HG03097 (cell line): ENCODE results near the gene PPP1R9A.
"Not testable (repeated sequence)": the region's sequence is repeated elsewhere in the genome, so short reads cannot be mapped to it uniquely, and the experiment has no call there.

ENCODE experiments used
- ATAC-seq: cut with Tn5 transposase; IDR thresholded peaks from one replicate; pipeline ENCODE4 v1.9.1; 2021; ENCODE audit not compliant: unreplicated experiment, low FRiP score

The PPP1R9A gene

DNA sequence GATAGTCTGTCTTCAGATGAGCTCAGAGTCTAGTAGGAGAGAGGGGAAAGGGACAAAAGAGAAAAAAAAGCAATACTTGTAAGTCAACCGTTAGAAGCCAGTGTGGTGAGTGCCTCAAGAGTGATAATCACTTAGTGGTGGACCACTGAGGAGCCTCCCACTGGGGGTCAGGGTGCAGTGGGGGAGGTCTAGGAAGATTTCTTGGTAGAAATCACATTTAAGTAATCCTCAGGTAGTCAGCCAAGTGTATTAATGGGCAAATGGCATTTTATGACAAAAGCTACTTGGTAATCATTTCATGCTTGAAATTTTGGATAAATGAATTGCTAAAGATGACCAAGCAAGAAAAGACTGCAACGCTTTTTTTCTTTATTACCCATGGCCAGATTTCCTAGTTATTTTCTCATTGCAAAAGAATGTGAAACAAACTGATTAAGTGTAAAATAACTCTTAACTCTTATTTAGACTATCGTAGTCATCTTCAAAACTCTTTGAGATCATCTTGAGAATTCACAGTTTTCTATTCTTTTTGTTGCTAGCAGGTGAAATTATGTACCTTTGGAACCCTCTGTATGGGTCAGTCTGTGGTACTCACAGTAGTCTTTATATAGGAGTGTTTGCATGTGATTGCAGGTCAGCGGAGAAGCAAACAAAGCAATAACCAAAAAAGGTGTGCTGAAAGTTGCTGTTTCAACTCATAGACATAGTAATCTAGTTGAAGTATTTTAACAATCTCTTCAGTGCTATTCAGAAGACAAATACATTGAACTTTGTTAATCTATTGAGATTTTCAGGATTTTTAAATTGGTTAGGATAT lies 63.9 kb downstream of the PPP1R9A start:
- ATAC-seq = no peak

DNA sequence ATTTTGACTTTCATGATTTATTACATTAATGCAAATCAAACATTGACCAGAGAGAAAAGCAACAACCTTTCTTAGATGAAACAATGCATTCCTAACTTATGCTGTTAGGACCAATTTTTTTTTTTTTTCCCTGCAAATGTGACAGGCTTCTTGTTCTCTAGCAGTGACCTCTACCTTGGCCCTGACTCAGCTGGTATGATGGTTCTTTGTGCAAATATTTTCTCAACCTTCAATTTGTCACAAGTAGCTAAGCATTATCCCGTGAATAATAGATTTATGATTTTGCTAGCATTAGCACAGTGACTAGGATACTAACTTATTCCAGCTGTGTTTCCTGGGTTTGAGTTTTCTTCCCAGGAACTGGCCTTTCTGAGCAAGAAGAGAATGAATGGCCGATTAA lies 64.9 kb downstream of the PPP1R9A start:
- ATAC-seq = no peak

DNA sequence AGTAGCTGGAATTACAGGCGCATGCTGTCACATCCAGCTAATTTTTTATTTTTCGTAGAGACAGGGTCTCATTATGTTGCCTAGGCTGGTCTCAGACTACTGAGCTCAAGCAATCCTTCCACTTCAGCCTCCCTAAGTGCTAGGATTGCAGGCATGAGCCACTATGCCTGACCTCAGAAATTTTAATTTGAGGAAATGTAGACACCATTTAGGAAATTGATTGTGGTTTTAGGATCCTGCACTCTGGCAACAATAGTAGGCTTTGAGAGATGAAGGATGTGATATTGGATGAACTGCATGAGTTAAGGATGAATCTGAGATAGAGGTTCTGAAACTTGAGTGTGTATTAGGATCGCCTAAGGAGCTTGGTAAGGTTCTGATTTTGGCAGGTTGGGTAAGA lies 66.5 kb downstream of the PPP1R9A start:
- no peak for ATAC-seq

DNA sequence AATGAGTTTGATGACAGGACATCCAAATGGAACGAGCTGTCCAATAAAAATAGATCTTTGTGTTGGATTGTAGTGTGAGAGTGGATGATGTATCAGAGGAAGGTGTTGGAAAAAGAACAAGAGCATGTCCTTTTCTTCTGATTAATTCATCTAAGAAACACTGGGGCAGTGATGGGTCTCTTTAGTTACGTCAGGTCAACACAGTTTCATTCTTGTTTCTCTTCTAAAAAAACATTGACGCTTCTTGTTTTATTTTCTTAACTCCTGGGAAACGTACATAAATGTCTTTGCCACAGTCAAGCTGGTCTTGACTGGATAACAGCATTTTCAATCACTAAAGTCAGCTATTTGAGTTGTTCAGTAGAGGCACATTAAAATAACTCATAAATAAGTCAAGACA lies 67.0 kb downstream of the PPP1R9A start:
- no peak for ATAC-seq

DNA sequence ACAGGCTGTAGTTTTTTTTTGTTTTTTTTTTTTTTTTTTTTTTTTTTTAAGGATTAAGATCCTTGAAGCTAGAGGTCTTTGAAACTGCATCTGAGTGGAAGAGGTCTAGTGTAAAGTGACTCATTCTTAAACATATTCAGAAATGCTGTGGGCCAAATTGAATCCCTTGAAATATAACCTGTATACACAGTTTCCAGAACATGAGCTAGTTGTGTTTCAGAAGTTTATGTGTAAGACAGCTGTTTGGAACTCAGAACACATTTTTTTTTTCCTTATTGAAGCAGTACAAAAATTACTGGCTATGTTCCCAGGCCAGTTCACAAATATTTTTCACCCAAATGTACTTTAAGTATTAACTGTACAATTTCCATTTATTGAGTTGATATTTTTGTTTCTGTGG lies 67.9 kb downstream of the PPP1R9A start:
- ATAC-seq = no peak

DNA sequence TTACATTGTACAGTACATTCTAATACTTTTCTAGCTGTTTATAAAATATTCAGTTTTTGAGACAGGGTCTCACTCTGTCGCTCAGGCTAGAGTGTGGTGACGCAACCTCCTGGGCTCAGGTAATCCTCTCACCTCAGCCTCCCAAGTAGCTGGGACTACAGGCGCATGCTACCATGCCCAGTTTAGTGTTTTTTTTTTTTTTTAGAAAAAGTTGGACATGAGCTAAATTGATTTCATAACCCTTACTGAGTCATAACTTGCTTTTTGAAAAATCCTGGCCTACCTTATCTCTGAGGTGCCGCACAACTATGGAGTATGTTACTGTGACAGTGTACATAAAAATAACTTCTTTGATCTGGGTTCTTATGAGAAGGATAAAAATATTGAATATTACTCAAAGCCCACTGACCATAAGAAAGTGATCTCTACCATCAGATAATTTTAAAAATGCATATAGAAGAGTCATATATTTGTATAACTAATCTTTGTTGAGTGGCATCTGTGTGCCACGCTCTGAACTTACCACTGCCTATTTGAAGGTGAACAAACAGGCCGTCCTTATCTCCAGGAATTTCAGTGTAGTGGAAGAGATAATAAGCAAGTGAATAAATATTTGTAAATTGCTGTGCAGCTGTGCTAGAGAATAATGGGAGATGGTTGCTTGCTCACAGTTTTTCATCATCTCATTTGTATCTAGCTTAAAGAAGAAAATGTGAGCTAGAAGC lies 73.2 kb downstream of the PPP1R9A start:
- no peak for ATAC-seq

DNA sequence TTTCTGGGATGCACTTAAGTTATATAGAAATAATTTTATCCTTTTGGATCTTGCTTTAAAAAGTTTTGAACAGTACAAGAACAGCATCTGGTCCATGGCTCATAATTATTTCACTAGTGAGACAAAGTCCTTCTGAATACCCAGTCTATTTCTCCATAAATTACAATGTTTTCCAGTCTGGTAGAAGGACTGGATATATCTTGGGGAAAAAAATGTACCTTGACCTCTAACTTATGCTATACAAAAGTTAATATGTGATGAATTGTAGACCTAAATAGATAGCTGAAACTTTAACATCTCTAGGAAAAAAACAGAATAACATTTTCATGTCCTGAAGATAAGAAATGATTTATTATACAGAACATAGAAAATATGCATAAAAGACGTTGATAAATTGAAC lies 88.5 kb downstream of the PPP1R9A start:
- no peak for ATAC-seq

DNA sequence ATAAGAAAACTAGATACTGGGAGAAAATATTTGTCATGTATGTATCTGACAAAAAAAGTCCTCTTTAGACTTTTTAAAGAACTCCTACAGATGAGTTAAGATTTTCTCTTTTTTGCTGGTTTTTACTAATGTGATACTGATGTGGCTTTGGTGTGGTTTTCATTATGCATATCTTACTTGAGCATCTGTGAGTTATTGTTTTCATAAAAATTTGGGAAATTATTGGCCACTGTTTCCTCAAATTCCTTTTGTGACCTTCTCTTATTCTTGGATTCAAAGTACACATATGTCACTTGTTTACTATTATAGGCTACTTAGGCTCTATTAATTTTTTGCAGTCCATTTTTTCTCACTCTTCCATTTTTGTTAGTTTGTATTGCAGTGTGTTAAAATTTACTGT lies 89.0 kb downstream of the PPP1R9A start:
- ATAC-seq = no peak

DNA sequence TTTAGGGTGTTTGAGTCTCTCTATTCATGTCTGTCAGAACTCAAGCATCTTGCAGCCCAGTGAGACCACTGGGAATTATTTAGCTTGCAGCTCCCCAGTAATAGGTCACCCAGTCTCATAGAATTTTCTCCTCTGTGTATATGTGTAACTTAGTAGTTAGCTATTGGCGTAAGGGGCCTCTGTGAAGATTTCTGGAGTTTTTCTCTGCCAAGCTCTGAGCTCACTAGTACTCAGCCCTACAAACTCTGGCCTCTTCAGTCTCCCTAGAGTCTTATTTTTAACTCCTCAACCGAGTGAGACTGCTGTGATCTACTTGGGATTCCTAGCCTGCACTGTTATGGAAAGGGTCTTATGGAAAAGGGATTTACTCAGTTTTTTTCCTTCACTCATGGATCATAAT lies 90.2 kb downstream of the PPP1R9A start:
- no peak for ATAC-seq

DNA sequence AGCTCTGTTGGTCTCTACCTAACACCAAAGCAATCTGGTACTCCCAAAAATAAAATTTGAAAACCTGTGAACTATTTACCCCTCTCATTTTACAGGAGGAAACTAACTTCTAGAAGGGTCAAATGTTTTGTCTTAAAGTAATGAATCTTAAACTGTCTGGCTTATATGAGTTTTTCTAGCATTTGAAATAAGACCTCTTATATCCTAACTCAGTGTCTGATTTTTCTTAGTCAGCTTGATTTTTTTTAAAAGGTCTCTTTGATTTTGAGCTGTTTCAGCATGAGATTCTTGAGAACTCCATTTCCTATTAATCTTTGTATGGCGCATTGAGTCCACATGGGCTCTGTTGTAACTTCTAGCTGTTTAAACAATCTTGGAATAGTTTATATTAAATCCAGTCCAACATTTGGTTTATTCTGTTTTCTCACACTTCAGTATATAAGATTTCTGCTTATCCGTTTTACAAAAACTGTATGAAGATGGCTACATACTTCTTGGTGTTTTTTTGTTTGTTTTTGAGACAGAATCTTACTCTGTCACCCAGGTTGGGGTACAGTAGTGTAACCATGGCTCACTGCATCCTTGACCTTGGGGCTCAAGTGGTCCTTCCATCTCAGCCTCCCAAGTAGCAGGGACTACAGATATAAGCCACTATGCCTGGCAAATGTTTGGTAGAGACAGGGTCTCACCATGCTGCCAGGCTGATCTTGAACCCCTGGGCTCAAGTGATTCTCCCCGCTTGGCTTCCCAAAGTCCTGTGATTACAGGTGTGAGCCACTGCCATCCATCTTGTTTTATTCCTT lies 91.1 kb downstream of the PPP1R9A start:
- no peak for ATAC-seq

DNA sequence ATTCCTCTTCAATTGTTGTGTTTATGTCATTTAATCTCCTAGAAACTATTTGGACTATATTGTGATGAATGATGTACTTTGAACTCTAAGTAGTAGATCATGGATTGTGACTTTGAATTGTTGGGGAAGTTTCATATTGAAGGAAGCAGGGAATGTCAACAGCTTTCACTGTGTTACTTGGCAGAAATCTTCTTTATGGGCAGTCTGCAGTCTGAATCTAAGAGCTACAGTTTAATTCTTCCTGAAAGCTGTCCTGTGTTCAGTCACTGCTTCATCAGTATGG lies 91.6 kb downstream of the PPP1R9A start:
- no peak for ATAC-seq

DNA sequence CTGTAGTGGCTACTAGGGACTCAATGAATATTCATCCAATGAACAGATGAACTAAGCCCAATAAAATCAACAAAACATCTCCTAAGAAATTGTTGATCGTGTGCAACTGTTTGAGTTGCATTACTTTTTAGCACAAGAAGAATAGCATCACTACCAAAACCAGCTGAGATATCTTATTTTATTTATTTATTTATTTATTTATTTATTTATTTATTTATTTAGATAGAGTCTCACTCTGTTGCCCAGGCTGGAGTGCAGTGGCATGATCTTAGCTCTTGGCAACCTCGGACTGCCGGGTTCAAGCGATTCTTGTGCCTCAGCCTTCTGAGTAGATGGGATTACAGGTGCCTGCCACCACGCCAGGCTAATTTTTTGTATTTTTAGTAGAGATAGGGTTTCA lies 92.2 kb downstream of the PPP1R9A start:
- not testable (repeated sequence) for ATAC-seq

DNA sequence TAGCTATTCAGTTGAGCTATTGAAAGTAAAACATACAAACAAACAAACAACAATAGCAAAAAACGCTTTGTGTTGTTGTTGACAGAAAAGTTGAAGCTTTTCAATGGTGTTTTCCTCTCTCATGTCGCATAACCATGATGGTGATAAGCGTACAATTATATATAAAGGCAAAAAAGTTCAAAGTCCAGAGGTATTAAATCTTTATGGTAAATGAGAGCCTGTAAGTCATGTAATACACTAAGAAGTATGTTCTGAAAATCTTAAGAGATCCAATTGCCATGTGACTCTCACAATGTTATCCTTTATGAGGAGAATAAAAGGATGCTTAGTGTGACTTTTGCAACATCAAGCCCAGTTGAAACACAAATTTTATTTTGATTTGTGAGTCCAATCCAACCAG lies 93.9 kb downstream of the PPP1R9A start:
- no peak for ATAC-seq

DNA sequence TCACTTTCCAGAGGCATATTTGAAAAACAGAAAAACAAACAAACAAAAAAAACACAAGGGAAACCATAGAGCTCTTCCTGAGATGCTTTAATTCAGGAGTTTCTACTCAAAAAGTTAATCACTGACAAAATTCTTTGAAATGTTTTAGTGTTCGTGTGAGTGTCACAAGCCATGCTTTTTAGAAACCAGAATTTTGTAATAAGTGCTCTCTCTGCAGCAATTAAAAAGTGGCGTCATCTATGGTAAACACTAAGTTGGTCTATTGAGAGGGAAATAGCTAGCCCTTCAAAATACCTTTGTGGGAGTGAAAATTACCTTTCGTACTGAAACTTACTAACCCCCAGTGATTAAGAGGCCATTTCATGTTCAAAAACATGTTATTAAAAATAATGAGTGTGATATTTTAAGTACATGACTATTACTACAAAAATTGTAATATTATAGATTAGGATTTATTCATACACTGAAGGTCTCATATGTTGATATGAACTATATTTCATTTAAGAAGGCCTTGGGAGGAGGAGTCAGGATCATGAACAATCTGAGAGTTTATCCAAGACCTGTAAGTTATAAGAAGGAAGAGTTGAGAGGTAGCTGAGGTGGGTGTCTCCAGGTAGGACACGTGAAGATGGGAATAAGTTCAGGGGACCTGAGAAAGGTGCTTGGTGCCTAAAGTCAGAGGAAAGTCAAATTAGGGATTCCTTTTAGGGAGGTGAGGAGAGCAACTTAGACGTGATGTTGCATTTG lies 94.6 kb downstream of the PPP1R9A start:
- ATAC-seq = no peak

DNA sequence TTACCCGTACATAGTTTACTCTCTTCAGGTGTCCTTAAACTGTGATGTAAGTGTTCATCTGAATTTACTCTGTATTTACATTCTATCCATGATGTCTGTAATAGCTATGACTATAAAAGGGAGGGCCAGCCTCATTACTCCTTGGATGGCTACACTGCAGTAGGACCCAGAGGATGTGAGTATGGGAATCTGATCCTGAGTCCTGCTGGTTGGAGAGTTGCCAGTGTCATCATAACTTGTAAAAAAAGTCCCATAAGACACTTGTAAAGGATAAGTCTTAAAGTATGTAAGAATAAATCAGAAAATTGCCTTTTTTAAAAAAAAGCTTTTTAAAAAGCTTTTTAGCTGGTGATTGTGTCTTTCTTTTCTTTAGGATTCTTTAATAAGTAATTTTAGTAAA lies 95.4 kb downstream of the PPP1R9A start:
- no peak for ATAC-seq

DNA sequence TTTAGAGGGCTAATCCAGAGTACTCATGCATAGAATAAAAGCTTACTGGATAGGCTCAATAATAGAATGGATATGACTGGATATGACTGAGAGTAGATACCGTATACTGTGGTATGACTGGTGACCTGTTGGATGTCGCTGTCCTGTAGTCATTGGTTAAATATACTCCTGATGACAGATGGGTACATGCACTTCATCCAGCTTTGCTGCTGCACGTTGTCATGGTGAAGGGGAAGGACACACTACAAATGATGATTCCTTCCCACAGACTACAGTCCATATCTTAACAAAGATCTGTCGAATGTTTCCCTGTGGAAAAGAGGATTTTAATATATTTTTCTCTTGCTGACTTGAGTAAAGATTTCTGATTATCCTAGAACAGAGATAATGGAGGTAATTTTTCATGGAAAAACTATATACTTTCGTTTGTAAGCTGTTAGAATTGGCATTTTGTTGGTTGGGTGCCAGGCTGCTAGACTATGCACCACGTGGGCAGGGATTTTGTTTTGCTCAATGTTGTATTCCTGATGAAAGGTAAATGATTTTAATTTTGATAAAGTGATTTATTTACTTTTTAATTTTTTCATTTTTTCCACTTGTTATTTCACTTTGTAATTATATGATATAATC lies 97.3 kb downstream of the PPP1R9A start:
- no peak for ATAC-seq

DNA sequence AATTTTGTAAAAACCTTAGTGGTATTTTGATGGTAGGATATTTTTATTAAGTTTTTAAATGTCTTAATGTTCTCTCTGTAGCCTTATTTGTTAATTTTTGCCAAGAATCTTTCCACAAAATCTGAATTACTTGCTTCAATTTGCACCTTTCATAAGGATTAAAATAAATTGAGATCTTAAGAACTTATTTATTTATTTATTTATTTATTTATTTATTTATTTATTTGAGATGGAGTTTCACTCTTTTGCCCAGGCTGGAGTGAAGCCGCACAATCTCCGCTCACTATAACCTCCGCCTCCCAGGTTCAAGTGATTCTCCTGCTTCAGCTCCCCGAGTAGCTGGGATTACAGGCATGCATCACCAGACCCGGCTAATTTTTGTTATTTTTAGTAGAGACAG lies 98.6 kb downstream of the PPP1R9A start:
- ATAC-seq = no peak

DNA sequence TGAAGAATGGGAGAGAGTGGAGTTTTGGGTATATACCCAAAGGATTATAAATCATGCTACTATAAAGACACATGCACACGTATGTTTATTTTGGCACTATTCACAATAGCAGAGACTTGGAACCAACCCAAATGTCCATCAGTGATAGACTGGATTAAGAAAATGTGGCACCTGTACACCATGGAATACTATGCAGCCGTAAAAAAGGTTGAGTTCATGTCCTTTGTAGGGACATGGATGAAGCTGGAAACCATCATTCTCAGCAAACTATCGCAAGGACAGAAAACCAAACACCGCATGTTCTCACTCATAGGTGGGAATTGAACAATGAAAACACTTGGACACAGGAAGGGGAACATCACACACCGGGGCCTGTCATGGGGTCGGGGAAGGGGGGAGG lies 101.4 kb downstream of the PPP1R9A start:
- not testable (repeated sequence) for ATAC-seq

DNA sequence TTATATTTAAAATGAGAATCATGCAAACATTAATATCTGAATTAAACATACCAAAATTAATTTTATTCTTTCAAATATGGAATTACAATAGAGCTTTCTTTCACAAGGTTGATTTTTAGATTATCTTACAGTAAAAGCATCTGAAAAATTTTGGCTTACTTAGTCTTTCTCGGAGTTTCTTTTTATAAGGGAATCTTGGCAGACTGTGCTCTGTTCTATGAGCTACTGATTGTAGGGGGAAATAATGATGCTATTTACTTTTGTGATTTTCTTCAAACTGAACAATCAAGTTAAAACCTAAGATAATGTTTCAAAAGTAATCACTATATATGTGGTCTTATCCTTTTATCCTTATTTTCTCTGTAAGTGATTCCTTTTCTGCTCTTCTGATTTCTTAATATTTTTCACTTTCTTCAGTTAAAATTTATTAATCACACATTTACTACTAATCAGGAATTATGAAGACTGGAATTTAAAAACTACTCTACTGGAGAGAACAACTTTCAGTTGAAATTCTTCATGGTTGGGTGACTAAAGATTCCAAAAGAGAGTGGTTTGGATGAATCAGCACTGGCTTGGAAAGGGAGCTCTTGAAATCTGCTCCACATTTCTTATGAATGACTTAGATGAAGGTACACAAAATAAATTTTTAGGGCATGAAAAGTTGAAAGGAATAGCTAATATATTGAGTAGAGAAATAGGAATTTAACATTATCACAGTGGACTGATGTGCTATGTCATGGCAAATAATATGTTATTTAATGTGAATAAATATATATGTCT lies 103.9 kb downstream of the PPP1R9A start:
- no peak for ATAC-seq

DNA sequence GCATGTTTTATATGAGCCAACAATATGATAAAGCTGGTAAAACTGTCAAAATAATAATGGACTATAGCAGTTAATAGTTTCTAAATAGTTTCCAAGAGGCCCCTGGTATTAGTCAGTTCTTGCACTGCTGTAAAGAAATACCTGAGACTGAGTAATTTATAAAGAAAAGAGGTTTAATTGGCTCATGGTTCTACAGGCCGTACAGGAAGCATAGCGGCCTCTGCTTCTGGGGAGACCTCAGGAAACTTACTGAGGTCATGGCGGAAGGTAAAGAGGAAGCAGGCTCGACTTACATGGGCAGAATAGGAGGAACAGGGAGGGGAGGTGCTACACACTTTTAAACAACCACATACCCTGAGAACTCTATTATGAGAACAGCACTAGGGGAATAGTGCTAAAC lies 104.6 kb downstream of the PPP1R9A start:
- ATAC-seq = no peak
